Measurements from ENCODE around the gene HRH3.

The HRH3 gene

GRCh38 chr20:62174021-62174804 is 45.9 kb downstream of the HRH3 start:
- no peak for DNase-seq

- DNase-seq: no peak
Measured at GRCh38 chr20:62172666-62173065, 47.4 kb downstream of the HRH3 start.

- DNase-seq: no peak
Measured at GRCh38 chr20:62171245-62171644, 48.8 kb downstream of the HRH3 start.

GRCh38 chr20:62170536-62170935 is 49.5 kb downstream of the HRH3 start:
- DNase-seq: no peak

GRCh38 chr20:62168890-62169435 is 51.1 kb downstream of the HRH3 start:
- no peak for DNase-seq

GRCh38 chr20:62168061-62168460 is 52.0 kb downstream of the HRH3 start:
- no peak for DNase-seq

- no peak for DNase-seq
Measured at GRCh38 chr20:62167474-62167873, 52.6 kb downstream of the HRH3 start.

GRCh38 chr20:62165762-62166399 is 54.2 kb downstream of the HRH3 start:
- no peak for DNase-seq
